ENCODE results near the gene FHIT.

The FHIT gene

GRCh38 chr3:59726279-59726678 lies 1525.0 kb downstream of the FHIT start:
- no peak for DNase-seq

- DNase-seq, result no peak
Observed at GRCh38 chr3:59717679-59718205, 1533.5 kb downstream of the FHIT start.

GRCh38 chr3:59714066-59714465 lies 1537.2 kb downstream of the FHIT start:
- DNase-seq, result no peak

- DNase-seq, result no peak
Observed at GRCh38 chr3:59710554-59710953, 1540.7 kb downstream of the FHIT start.

- DNase-seq, result no peak
Observed at GRCh38 chr3:59709702-59710553, 1541.3 kb downstream of the FHIT start.

- no peak for DNase-seq
Observed at GRCh38 chr3:59708202-59708601, 1543.0 kb downstream of the FHIT start.

- no peak for DNase-seq
Observed at GRCh38 chr3:59704292-59704691, 1547.0 kb downstream of the FHIT start.

- no peak for DNase-seq
Observed at GRCh38 chr3:59699648-59700320, 1551.5 kb downstream of the FHIT start.
